Measurements from ENCODE around the gene SNX17.

GRCh38 chr2:27420996-27421395 lies 50.6 kb downstream of the SNX17 start:
- no peak for TF ChIP-seq CTCF (IDR thresholded peaks at IDR 0.05)
- TF ChIP-seq POLR2A (IDR thresholded peaks at IDR 0.05), result no peak

Measured in thyroid gland (tissue), 4 donors.